NCI-H748 (cell line): Measurements from ENCODE around the gene SLC25A12.
"Not testable (repeated sequence)": the region's sequence is repeated elsewhere in the genome, so short reads cannot be mapped to it uniquely, and the experiment has no call there.

Experiments used
- DNase-seq: peaks from one replicate; lab custom pipeline; 2025; ENCODE audit not compliant: unreplicated experiment; lab: John Stamatoyannopoulos, UW

Gene SLC25A12

DNA sequence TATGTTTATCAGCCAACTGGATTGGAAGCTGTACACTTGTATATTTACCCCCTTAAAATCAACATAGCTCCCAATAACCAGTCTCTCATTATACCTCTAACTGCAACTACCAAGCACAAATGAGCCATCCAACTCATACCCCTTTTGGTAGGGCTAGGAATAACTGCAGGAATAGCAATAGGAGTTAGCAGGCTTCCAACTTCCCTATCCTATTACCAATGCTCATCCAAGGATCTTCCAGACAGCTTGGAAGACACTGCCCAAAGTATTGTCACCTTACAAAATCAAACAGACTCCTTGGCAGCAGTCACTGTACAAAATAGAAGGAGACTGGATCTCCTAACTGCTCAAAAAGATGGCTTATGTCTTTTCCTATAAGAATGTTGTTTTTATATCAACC lies 61.6 kb downstream of the SLC25A12 start:
- no peak for DNase-seq

DNA sequence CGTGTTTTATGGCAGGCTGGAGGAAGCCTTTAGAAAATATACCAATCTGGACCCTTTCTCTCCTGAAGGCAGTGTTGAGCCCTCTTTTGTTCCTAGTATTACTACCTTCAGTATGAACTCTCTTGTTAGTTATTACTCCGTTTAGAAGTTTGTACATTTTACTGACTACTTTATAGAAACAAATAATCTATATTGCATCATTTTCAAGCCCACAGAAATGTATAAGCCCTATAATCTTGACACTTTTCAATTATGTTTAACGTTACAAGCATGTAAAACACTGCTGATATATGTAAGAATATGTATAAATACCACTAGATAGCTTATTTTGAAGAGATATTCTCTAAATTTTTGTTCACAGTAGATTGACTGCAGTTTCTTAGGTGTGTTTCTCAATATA lies 64.0 kb downstream of the SLC25A12 start:
- no peak for DNase-seq

DNA sequence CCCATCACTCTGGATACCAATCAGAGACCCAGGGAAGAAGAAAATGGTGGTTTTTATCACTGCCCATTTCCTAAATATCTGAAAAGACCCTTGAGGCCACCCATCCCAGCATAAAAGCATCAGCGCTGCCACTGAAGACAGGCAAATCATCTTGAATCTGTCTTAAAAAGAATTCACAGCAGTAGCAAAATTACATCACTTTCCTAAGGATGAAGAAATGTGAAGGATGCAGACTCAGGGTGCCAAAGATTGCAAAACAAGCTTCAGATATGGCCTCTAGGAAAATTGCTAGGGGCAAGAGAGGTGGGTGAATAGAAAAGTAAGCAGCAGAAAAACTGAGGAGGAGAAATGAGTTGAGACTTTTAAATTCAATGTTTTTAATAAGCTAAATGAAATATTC lies 70.0 kb downstream of the SLC25A12 start:
- DNase-seq = no peak

DNA sequence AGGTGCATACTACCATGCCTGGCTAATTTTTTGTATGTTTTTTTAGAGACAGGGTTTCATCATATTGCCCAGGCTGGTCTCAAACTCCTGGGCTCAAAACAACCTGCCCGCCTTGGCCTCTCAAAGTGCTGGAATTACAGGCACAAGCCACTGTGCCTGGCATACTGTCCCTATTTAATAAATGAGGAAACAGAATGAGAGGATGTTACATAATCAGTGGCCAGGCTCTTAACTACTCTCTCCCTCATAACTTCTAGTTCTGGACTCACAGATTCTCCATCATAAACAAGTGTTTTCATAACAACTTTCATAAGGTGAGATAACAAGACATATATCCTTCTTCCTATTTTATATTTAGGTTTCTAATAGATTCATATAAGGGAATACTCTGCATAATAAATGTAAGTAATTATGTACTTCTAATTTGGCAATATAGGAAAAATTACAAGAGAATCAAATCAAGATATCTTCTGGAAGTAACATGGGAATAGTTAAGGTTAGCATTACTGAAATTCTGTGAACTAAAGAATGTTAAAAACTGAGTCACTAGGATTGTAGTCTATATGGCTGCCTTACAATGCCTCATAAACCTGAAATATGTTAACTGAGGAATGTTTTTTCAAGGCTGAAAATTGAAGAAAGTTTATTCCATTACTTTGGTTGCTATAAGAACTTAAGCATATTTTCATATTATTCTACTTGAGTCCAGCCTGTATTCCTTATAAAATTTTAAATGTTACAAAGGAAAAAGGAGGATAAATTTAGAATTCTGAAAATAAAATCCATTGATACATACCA lies 71.3 kb downstream of the SLC25A12 start:
- DNase-seq = no peak

DNA sequence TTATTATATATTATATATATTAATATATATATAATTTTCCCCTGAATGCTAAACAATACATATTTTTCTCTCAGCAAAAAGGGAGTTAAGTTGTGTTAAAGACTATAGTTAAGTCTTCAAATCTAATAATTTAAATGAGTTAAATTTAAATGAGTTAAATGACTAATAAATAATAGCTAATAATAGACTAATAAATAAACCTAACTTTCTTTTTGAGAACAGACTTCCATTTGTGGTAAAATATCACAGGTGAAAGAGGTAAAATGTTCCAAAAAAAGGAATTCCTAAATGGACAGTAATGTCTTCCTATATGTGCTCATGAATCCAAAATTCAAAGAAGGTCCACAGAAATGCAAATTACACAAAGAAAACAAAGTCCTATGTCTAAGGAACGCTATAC lies 74.6 kb downstream of the SLC25A12 start:
- DNase-seq = no peak

DNA sequence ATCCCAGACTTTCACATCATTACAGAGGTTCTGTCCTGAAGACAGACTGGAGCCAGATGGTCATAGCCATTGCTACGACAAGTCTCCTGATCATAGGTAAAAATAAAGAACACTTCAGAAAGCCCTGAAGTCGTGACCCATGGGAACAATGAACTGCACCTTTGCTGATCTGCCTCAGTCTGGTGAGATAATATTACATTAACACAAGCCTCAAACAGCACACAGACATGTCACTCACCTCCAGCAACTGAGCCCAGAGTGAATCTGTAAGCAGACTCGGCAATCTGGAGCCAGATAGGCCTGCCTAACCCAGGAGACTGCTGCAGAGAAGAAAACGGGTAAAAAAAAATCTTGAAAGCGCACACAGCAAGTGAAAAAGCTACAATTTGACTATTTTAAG lies 79.2 kb downstream of the SLC25A12 start:
- DNase-seq = no peak

DNA sequence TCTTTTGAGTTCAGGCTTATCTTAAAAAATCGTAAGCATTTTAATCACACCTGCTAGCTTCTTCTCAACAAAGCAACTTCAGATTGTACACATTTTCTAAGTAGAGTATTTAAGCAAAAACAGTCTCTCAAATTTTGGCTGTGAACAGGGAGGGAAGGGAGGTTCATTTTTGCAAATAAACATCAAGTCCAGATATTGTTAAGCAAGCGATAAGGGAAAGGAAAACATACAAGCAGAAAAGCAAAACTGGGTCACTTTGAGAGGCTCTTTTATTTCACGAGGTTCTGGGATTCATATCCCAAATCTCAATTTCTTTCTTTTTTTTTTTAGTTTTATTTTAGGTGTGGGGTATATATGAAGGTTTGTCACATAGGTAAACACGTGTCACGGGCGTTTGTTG lies 79.9 kb downstream of the SLC25A12 start:
- no peak for DNase-seq

DNA sequence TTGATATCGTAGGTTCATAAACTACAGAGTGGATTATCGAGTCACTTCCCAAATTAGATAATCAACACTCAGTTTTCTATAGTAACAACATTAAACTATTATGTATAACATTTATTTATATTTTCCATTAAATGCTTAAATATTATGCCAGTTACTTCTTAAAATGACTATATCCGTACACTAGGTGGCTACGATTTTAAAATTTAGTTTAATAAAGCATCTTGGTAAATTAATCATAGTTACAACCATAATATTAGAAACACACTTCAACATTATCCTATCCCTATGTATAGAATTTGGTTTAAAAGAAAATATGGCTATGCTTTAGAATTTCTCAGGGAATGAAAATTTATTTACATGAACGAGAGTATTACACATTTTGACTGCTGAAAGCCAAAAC lies 80.3 kb downstream of the SLC25A12 start:
- DNase-seq = no peak

DNA sequence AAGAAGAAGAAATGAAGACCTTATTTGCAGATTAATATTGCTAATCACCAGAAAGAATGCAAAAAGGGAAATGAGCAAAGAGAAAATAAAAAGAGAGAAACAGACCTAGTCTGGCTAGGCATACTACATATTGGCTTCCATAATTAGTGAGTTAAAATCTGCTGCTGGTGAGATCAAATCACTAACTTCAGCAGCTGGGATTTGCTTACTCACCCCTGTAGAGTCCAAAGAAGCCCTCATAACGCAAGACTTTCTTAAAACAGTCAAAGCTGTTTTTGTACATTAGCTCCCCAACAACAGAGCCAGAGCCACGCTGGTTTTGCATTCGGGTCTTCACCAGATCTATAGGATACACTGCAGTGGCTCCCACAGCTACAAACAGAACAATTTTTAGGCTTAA lies 80.9 kb downstream of the SLC25A12 start:
- DNase-seq = no peak

DNA sequence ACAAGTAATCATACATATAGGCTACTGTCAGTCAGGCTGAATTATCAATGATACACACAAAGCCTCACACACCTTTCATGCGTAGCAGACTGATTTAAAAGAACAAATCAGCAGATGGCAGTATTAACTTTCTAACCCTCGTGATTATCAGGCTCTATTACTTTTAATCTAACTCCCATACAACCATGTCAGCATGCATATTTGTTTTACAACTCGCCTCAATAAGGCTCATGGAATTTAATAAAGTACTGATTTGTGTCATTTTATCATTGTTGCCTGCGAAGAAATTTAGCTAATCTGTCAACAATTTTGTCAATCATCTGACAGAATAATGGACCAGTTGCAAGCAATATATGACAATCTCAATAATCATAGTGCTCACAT lies 82.8 kb downstream of the SLC25A12 start:
- peak; percentile 81 for DNase-seq

DNA sequence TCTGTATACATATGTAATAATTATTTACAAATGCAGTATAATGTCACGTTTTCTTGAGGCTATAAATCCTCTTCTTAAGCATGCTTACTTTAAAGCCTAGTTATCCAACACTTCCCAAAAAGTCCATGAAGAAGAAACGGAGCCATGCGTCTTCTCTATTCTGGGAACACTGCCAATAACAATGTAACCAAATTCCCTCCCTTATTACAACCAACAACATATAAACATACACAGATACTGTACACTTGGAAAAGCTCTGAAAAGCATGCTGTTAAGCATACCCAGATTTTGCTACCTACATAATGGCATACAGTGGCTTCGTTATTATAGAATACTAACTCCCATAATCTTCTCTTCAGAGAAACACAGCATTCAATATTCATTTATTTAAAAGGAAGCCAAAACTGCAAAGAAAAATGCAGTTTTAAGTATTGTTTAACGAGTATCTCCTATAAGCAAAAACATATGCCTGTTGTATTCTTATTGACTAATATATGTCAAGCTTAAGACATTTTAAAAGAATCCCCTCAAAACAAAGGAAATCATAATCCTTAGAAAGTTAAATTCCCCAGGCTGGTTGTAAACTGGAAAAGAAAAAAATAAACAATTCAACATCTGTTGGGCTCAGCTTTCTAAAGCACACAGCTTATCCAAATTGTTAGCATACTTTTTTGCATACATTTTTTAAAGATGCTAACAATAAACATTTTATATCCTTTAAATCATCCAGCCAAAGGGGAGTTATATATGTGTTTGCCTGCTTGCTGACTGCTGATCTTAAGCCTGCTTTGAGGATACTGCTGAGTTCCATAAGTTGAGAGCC lies 83.4 kb downstream of the SLC25A12 start:
- DNase-seq = peak; percentile 60

DNA sequence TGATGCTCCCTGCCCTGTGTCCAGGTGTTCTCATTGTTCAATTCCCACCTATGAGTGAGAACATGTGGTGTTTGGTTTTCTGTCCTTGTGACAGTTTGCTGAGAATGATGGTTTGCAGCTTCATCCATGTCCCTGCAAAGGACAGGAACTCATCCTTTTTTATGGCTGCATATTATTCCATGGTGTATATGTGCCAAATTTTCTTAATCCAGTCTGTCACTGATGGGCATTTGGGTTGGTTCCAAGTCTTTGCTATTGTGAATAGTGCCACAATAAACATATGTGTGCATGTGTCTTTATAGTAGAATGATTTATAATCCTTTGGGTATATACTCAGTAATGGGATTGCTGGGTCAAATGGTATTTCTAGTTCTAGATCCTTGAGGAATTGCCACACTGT lies 85.2 kb downstream of the SLC25A12 start:
- DNase-seq = not testable (repeated sequence)

DNA sequence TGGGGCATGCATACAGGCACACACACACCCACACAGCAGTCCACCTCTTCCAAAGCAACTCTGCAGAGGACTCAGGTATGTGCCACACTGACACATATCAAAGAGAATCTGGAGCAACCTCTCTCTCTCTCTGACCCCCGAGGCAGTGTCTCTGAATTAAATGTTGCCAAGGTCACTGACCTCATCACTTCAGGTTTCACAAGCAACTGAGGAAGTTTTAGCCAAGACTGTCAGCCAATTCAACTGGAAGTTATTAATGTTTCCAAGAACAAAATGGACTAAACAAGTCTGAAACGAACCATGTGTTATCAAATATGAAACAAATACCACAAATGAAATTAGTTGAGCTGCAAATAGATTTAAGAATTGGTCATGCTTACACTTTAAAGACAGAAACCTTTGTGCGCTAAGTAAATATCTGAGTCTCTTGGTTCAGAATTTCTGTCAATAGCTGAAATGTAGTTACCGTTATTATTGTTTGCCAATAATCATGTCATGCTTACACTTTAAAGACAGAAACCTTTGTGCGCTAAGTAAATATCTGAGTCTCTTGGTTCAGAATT lies 86.1 kb downstream of the SLC25A12 start:
- no peak for DNase-seq

DNA sequence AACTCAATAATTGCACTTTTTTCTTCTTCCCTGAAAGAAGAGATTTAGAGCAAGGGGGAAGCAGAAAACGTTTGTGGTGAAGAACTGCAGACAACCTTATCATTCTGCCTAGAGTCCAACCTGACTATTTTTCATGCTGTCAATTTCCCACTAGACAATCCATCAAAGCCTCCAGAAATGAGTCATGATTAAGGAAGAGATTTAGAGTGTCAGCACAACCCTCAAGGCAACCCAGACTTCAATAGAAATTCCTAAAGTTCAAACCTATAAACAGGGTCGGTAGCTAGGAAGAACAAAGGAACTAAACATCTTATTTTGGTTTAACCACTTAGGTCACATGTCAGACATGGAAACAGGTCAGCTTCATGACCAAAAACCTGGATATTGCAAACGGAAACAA lies 86.9 kb downstream of the SLC25A12 start:
- DNase-seq = no peak

DNA sequence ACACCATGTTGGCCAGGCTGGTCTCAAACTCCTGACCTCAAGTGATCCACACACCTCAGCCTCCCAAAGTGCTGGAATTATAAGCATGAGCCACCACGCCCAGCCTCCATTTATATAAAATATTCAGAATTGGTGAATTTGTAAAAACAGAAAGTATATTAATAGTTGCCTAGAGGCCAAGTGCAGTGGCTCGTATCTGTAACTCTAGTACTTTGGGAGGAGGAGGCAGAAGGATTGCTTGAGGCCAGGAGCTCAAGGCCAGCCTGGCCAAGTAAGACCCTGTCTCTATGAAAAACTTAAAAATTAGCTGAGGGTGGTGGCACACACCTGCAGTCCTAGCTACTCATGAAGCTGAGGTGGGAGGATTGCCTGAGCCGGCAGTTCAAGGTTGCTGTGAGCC lies 89.6 kb downstream of the SLC25A12 start:
- DNase-seq = no peak

DNA sequence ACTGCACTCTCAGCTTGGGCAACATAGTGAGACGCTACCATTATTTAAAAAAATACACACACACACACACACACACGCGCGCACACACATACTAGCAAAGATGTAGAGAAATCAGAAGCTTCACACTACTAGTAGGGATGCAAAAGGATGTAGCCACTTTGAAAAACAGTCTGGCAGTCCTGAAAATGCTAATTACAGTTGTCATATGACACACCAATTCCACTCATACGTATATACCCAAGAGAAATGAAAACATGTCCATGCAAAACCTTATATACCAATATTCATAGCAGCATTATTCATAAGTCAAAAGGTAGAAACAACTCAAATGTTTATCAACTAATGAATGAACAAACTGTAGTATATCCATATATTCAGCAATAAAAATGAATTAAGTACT lies 90.3 kb downstream of the SLC25A12 start:
- DNase-seq = no peak

DNA sequence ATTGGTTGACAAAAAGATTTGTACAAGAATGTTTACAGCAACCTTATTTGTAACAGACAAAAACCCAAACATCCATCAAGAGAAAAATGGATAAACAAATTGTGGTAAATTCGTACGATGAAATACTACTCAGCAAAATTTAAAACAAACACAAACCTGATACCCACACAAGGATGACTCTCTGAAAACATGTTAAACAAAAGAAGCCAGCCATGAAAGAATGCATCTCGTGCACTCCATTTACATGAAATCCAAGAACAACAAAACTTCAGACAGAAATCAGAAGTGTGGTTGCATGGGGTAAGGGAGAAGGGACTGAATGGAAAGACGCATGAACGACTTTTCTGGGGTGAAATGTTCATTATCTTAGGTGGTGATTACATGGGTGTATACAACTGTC lies 93.4 kb downstream of the SLC25A12 start:
- DNase-seq = no peak

DNA sequence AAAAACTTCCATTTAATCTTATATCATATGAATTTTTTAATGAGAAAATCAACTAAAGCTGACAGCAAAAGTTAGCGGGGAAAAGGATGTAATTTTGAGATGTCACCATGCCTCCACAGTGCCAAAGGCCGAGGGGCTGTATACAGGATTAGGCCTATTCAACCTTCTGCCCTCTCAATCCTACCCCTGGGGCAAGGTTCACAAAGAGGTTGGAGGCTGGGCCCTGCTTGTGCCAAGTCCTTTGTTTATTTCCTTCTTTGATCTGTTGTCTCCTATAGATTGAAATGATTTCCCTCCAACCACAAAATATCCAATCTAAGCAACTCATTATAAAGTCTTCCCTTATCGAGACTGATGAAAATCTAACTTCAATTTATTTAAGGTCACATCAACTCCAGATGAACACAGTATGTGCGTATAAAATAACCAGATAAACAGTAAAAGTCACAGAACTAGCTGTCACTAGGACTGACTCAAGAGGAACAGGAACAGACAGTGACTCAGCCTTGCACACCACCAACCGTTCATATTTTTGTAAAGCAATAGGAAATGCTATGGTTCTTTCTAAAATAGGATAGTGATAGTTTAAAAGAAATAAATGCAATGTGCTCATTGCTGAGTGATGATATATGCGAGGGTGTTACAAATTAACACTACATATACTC lies 95.8 kb downstream of the SLC25A12 start:
- DNase-seq = no peak

DNA sequence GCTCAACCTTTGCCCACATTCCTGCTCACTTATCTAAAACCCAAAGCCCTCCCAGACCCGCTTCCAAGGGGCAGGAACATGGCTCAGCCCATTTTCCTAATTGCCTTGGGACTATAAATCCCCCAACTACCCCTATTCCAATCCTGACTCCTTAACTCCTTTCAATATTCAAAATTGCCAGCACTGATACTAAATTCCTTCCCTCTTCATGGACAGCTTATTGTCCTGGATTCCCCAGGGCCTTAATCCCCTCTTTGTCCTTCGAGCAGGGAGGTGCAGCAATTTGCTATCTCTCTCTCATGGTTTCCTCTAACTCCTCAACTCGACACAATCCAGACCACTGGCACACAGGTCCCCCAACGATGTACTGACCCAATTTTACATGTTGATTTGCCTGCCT lies 99.1 kb downstream of the SLC25A12 start:
- DNase-seq = no peak

DNA sequence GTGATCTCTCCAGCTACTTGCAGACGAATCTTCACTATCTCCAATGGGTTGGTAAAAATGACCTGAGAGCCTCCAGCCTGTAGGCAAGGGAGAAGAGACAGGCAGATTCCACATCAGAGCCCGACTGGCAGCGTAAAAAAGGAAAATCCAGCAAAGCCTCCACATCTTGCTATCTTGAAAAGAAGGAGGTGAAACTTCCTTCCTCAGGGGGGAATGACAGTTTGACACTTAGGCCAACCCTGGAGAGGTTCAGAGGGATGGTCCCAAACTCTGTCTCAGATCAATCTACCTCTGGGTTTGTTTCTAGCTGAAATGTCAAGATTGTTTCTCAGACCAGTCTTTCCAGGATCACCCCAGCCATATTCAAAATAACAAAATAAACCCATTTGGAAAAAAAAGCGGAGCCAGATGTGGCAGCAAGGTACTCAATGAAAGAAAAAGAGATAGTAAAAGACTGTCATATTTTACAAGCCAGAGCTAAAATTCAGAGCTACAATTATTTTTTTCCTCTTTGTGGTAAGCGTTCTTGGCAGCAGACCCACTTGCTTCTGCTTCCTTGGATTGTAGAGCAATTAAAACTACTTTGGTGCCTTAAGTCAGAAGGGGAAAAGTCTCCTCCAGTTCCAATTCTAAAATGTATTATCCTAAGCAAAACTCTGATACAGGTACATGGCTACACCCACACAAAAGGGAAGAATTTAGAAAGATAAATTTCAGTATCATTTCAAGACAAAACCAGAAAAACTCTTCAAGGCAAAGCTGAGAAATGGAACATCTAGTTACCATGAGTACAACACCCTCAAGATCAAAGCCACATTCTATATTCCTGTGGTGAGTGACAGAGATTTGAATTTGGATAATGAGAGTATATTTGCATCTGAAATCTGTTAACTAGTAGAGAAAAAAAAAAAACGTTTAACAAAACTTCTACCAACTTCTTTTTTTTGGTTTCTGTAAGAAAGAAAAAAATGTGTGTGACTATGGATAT lies 100.1 kb downstream of the SLC25A12 start:
- no peak for DNase-seq
